Sigmoid colon (tissue), 7 donors: ENCODE measurements around the gene OSBP2. TPM values are rescaled to one million over a fixed set of nuclear protein-coding genes. Genes with fewer than 3 reads are reported as not detected.

ENCODE experiments used
- DNase-seq: peaks from one replicate; pipeline ENCODE4 v3.0.0-alpha.2; 2019
- H3K27ac ChIP-seq, 4 donors: fragments of 200-600 bp; sonication (generic); one replicate each; pipeline ENCODE4 v1.5.1; 2016 to 2019; ENCODE audit warnings: mild to moderate bottlenecking in 1 of 4
- H3K27me3 ChIP-seq, 3 donors: fragments of 200-600 bp; sonication (generic); one replicate each; pipeline ENCODE4 v1.5.1; 2019; ENCODE audit warnings: mild to moderate bottlenecking in 1 of 3
- H3K36me3 ChIP-seq, 4 donors: fragments of 200-600 bp; sonication (generic); one replicate each; pipeline ENCODE4 v1.5.1; 2016 to 2019
- H3K4me1 ChIP-seq, 4 donors: fragments of 200-600 bp; sonication (generic); one replicate each; pipeline ENCODE4 v1.5.1; 2017 to 2019
- H3K4me3 ChIP-seq, 4 donors: fragments of 200-600 bp; sonication (generic); one replicate each; pipeline ENCODE4 v1.5.1; 2017 to 2019; ENCODE audit warnings: mild to moderate bottlenecking in 2 of 4, moderate library complexity in 1 of 4
- H3K9me3 ChIP-seq, 4 donors: fragments of 200-600 bp in 3 of 4; sonication (generic) in 3 of 4; one replicate each; pipeline versions ENCODE4 v1.5.1 to v1.6.1; 2013 to 2019
- CTCF ChIP-seq, 4 experiments: fragments of 450-650 bp in 3 of 4; fragments of 200-600 bp in 1 of 4; IDR thresholded peaks; one replicate each; pipeline ENCODE4 v1.5.1; 2016 to 2019; ENCODE audit warnings: antibody characterized with exemption in 4 of 4, mild to moderate bottlenecking in 3 of 4, moderate library complexity in 2 of 4
- EP300 ChIP-seq, 4 donors: sonication (generic); formaldehyde crosslinking; IDR thresholded peaks; one replicate each; pipeline ENCODE4 v1.6.1; 2017; ENCODE audit warnings: antibody characterized with exemption in 4 of 4
- POLR2A ChIP-seq, 2 donors: fragments of 450-650 bp; IDR thresholded peaks; one replicate each; pipeline ENCODE4 v1.6.1; 2016; ENCODE audit warnings: antibody characterized with exemption in 2 of 2, mild to moderate bottlenecking in 2 of 2, moderate library complexity in 2 of 2
- POLR2AphosphoS5 ChIP-seq, 4 donors: sonication (generic); formaldehyde crosslinking; IDR thresholded peaks; one replicate each; pipeline ENCODE4 v1.6.1; 2017; ENCODE audit warnings: antibody characterized with exemption in 4 of 4
- WGBS, 2 donors: extraction: QIAGEN DNeasy Blood & Tissue Kit; methylation state at CpG; one replicate each; pipeline ENCODE4 v1.1.7; 2013; 5-methylcytosine and 5-hydroxymethylcytosine counted together
- intact Hi-C: fragments of 100-400 bp; cut with DNase I; formaldehyde crosslinking; loops from one replicate; pipeline ENCODE4 v1.15.1; 2023
- polyA plus RNA-seq, 3 donors: library from polyadenylated mRNA; stranded (reverse); fragments of 200-250 nt; gene quantifications; one replicate each; pipeline ENCODE4 v1.2.3, GENCODE V29; 2013
- total RNA-seq, 4 donors: library from RNA; depleted of rRNA; stranded (reverse); fragments of >200 nt; gene quantifications; one replicate each; pipeline ENCODE4 v1.1.0, GENCODE V29; 2016
- donor health status: healthy with polysubstance abuse.
- donor health status: Bipolar disorder and iron deficiency.
- donor health status: healthy.

The OSBP2 gene
- total and polyA plus RNA-seq, 7 donors = 1.2 to 3.0 (median 1.6) TPM

DNA sequence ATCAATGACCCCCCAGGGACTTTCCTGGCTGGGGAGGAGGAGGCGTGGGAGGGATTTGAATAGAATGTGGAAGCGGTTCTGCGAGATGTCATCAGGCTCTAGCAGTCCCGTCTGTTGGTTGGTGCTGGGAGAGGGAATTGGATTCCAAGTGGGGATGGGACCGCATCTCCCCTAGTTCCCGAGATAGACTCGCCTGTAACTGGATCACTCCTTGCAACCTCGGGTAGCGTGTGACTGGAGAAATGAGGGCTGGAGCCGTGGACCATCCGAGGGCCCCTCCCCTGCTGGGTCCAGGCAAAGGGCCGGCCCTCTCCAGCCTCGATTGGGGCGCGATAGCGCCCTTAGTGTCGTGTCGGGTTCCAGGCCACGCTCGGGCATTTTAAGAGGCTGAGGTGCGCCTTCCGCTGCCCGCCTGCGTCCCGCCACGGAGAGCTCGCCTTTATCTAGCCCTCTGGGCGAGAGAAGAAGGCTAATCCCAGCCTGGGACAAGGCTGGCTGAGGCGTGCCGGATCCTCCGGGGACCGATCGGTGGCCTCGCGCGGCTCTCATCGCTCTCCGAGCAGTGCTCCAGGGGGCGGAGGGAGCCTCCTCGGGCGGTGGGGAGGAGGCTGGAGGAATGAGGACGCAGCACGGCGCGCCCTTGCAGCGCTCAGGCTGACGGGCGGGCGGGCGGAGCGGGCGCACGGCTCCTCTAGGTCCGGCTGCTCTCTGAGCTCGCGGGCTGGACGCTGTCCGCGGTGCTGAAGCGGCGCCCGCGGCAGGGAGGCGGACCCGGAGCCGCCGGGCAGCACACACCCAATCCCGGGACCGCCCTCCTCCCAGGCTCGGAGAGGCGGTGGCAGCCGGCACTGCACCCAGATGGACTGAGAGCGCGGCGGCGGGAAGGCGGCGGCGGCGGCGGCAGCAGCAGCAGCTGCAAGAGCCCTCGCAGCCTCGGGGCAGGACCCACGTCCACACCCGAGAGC, 107.8 kb downstream of the OSBP2 start:
- WGBS, 2 donors = 3 to 4% methylated on average over 85 of the region's 85 CpGs
- Histone ChIP-seq H3K27ac (no peak overlapping the region), H3K36me3 (no peaks in the 10 kb centered on the region), H3K4me1 (peaks cover 0 to 14% (median 12%) of the 10 kb centered on the region in 4 donors), H3K9me3 (no peaks in the 10 kb centered on the region), H3K4me3 (peak overlapping the region in 2 of 4 donors; percentile 18 to 22), H3K27me3 (peaks cover 0 to 5% (median 0%) of the 10 kb centered on the region in 3 donors)
- peak; percentile 80 for DNase-seq
- intact Hi-C loops = no loop called here
- no peak for TF ChIP-seq POLR2AphosphoS5 (IDR thresholded peaks at IDR 0.05)
- TF ChIP-seq CTCF (IDR thresholded peaks at IDR 0.05) = peak; percentile 38 to 61 (median 48)

- intact Hi-C loops = no loop called here
- no peaks in the 10 kb centered on the region for H3K36me3 ChIP-seq
- H3K27ac ChIP-seq = no peak overlapping the region
- no peaks in the 10 kb centered on the region for H3K9me3 ChIP-seq
- WGBS, 2 donors = 83 to 90% methylated on average over 5 of the region's 5 CpGs
- peaks cover 0 to 14% (median 12%) of the 10 kb centered on the region in 4 donors for H3K4me1 ChIP-seq
- TF ChIP-seq CTCF (IDR thresholded peaks at IDR 0.05) (no peak), POLR2AphosphoS5 (IDR thresholded peaks at IDR 0.05) (no peak), POLR2A (IDR thresholded peaks at IDR 0.05) (no peak), EP300 (IDR thresholded peaks at IDR 0.05) (no peak)
- H3K27me3 ChIP-seq = peaks cover 0 to 5% (median 0%) of the 10 kb centered on the region in 3 donors
- DNase-seq = no peak
- no peak overlapping the region for H3K4me3 ChIP-seq
Measured at GRCh38 chr22:30803679-30804078, 109.0 kb downstream of the OSBP2 start.

DNA sequence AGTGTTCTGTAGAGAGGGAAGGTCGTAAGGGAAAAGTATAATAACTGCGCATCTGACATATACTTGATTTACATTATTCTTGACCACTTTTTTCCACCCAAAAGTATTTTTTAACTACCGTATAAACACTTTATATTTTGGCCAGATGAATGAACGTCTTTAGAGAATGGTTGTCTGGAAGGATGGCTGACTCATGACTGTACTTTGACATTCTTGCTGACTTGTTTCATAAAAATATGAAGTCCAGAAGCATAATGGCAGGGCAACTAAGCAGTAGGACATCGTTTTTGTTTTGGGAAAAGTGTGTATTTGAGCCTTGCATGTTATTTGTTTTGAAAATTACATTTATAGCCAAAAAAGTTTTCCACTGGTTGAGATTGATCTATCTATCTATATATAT, 110.0 kb downstream of the OSBP2 start:
- Histone ChIP-seq H3K27ac (no peak overlapping the region), H3K4me1 (peaks cover 0 to 14% (median 12%) of the 10 kb centered on the region in 4 donors), H3K27me3 (peaks cover 0 to 5% (median 0%) of the 10 kb centered on the region in 3 donors), H3K4me3 (no peak overlapping the region), H3K36me3 (no peaks in the 10 kb centered on the region), H3K9me3 (no peaks in the 10 kb centered on the region)
- WGBS, 2 donors = 83 to 84% methylated on average over 5 of the region's 5 CpGs
- TF ChIP-seq POLR2A (IDR thresholded peaks at IDR 0.05) = no peak
- DNase-seq = no peak
- intact Hi-C loops = no loop called here

DNA sequence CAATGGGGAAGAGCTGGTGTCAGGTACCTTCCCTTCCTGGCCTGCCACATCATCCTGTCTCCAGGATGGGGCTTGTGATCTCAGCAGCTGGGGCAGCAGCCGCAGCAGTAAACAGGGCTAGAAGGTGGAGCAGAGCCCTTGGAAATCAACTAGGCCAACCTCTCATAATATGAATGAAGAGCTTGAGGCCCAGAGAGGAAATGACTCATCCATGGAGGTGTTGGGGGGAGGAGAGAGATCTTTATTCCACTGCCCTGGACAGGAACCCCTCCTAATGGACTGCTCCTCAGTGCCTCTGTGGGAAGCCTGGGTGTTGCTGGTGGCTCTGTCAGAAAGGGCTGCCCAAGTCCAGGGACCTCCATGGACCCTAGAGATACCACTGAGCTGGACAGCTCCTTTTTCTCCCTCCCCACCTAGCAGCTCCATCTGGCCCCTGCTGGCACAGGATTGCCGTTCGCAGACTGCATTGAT, 111.8 kb downstream of the OSBP2 start:
- no peaks in the 10 kb centered on the region for H3K9me3 ChIP-seq
- peaks cover 0 to 14% (median 12%) of the 10 kb centered on the region in 4 donors for H3K4me1 ChIP-seq

More for the DNA sequence above, 111.8 kb downstream of the OSBP2 start:
- Histone ChIP-seq H3K36me3 (no peaks in the 10 kb centered on the region), H3K27ac (no peak overlapping the region), H3K4me3 (no peak overlapping the region), H3K27me3 (no peaks in the 10 kb centered on the region)
- intact Hi-C loops = no loop called here
- 77 to 90% methylated on average over 3 of the region's 3 CpGs for WGBS, 2 donors
- no peak for TF ChIP-seq EP300 (IDR thresholded peaks at IDR 0.05)
- TF ChIP-seq POLR2AphosphoS5 (IDR thresholded peaks at IDR 0.05) = no peak
- TF ChIP-seq POLR2A (IDR thresholded peaks at IDR 0.05) = no peak
- no peak for TF ChIP-seq CTCF (IDR thresholded peaks at IDR 0.05)
- no peak for DNase-seq
